HCT116 (cell line): ENCODE data around the gene CPNE7. TPM values are rescaled to one million over a fixed set of nuclear protein-coding genes. Genes with fewer than 3 reads are reported as not detected.

Experiments
- ATAC-seq: fragments of 200-7000 bp; cut with Tn5 transposase; 2 replicates; pipeline ENCODE4 v1.9.1; 2020; ENCODE audit warnings: mild to moderate bottlenecking, moderate library complexity
- BruUV-seq: library from RNA; stranded (reverse); fragments of 400-500 nt; replicated peaks from 2 replicates; lab custom pipeline; 2021; lab: Mats Ljungman, UMichigan
- CTCF ChIA-PET: fragments of 300-600 bp; sonication (Branson Sonifier 250); formaldehyde crosslinking; loops from one replicate; lab custom pipeline; 2021; ENCODE audit warnings: antibody characterized with exemption; lab: Charles Lee
- POLR2A ChIA-PET: fragments of 300-600, 350-600 bp; sonication (Branson Sonifier 250); formaldehyde crosslinking; loops from one replicate; lab custom pipeline; 2021; ENCODE audit warnings: antibody characterized with exemption; lab: Charles Lee
- RAD21 ChIA-PET, 2 experiments: fragments of 300-600 bp; sonication (Branson Sonifier 250); formaldehyde crosslinking; loops; one replicate each; lab custom pipeline; 2023; ENCODE audit warnings: low total read pairs in 2 of 2; ENCODE audit not compliant: uncharacterized antibody in 2 of 2, unreplicated experiment in 2 of 2, low non-redundant PET in 1 of 2; lab: Charles Lee
- DNase-seq: peaks from one replicate; pipeline ENCODE4 v3.0.0-alpha.2; 2010; ENCODE audit warnings: low read depth, low spot score
- H2AFZ ChIP-seq: fragments of 200-600 bp; shearing (Covaris generic), sonication (generic); 2 replicates; pipeline ENCODE4 v1.6.1; 2017; ENCODE audit warnings: low read depth, mixed run types, mixed read lengths, antibody characterized with exemption, low read length; ENCODE audit not compliant: poor library complexity, severe bottlenecking
- H3K27ac ChIP-seq: 2 replicates; pipeline ENCODE4 v1.5.1; 2012; ENCODE audit warnings: low read depth, low read length
- H3K27me3 ChIP-seq: fragments of 200-600 bp; sonication (generic); 2 replicates; pipeline ENCODE4 v1.6.1; 2016; ENCODE audit warnings: mixed run types, low read length, mixed read lengths; ENCODE audit not compliant: insufficient read depth
- H3K36me3 ChIP-seq, 2 experiments: fragments of 200-500 bp in 1 of 2; fragments of 200-600 bp in 1 of 2; sonication (Bioruptor generic) in 1 of 2; sonication (generic) in 1 of 2; 2 replicates each; pipeline versions ENCODE4 v1.5.1 to v1.6.1; 2014 to 2016; ENCODE audit warnings: low read length in 2 of 2, inconsistent platforms in 1 of 2, mixed read lengths in 1 of 2, mixed run types in 1 of 2; ENCODE audit not compliant: insufficient read depth in 2 of 2, control insufficient read depth in 1 of 2
- H3K4me1 ChIP-seq, 2 experiments: fragments of 200-600 bp in 1 of 2; sonication (generic) in 1 of 2; 2 replicates each; pipeline versions ENCODE4 v1.5.1 to v1.6.1; 2012 to 2017; ENCODE audit warnings: low read length in 2 of 2, inconsistent platforms in 1 of 2, mild to moderate bottlenecking in 1 of 2, mixed read lengths in 1 of 2, mixed run types in 1 of 2, moderate library complexity in 1 of 2; ENCODE audit not compliant: insufficient read depth in 2 of 2, control insufficient read depth in 1 of 2
- H3K4me2 ChIP-seq: fragments of 200-600 bp; sonication (generic); 2 replicates; pipeline ENCODE4 v1.6.1; 2017; ENCODE audit warnings: mixed run types, low read length, mixed read lengths
- H3K4me3 ChIP-seq, 2 experiments: fragments of 200-600 bp in 1 of 2; sonication (generic) in 1 of 2; replicated peaks in 1 of 2; 2 replicates each; pipeline ENCODE4 v1.5.1; 2011 to 2016; ENCODE audit warnings: low read length in 2 of 2, control low read depth in 1 of 2, low read depth in 1 of 2, mild to moderate bottlenecking in 1 of 2, mixed read lengths in 1 of 2, mixed run types in 1 of 2
- H3K79me2 ChIP-seq: fragments of 200-600 bp; sonication (generic); 2 replicates; pipeline ENCODE4 v1.6.1; 2017; ENCODE audit warnings: mild to moderate bottlenecking, mixed run types, low read length, moderate library complexity, mixed read lengths; ENCODE audit not compliant: insufficient read depth
- H3K9ac ChIP-seq: fragments of 200-600 bp; sonication (generic); 2 replicates; pipeline ENCODE4 v1.6.1; 2016; ENCODE audit warnings: low read length, mixed read lengths
- H3K9me2 ChIP-seq: fragments of 200-600 bp; sonication (generic), shearing (Covaris generic); 2 replicates; pipeline ENCODE4 v1.6.1; 2017; ENCODE audit warnings: mixed run types, mild to moderate bottlenecking, moderate library complexity; ENCODE audit not compliant: insufficient read depth
- H3K9me3 ChIP-seq, 2 experiments: fragments of 200-500 bp in 1 of 2; fragments of 200-600 bp in 1 of 2; sonication (Bioruptor generic) in 1 of 2; sonication (generic) in 1 of 2; 2 replicates each; pipeline ENCODE4 v1.6.1; 2014 to 2017; ENCODE audit warnings: low read length in 2 of 2, mixed read lengths in 2 of 2, inconsistent platforms in 1 of 2, low read depth in 1 of 2, mild to moderate bottlenecking in 1 of 2, mixed run types in 1 of 2, moderate library complexity in 1 of 2; ENCODE audit not compliant: control insufficient read depth in 1 of 2, insufficient read depth in 1 of 2
- H4K20me1 ChIP-seq: fragments of 200-600 bp; sonication (generic), shearing (Covaris generic); 2 replicates; pipeline ENCODE4 v1.6.1; 2017; ENCODE audit warnings: mixed run types, mild to moderate bottlenecking, moderate library complexity; ENCODE audit not compliant: insufficient read depth
- EGR1 ChIP-seq: IDR thresholded peaks from 2 replicates; pipeline ENCODE4 v1.6.1; 2012; ENCODE audit warnings: low read depth
- EZH2 ChIP-seq: fragments of 200-600 bp; sonication (generic); IDR thresholded peaks from 2 replicates; pipeline ENCODE4 v1.6.1; 2017; ENCODE audit warnings: antibody characterized with exemption, mixed run types
- FOSL1 ChIP-seq: IDR thresholded peaks from 2 replicates; pipeline ENCODE4 v1.6.1; 2012; ENCODE audit warnings: low read depth
- POLR2AphosphoS5 ChIP-seq: IDR thresholded peaks from 2 replicates; pipeline ENCODE4 v1.6.1; 2011; ENCODE audit warnings: mild to moderate bottlenecking, low read depth, low read length, moderate library complexity
- ZFX ChIP-seq: fragments of 450-650 bp; IDR thresholded peaks from 2 replicates; pipeline ENCODE4 v1.6.1; 2017
- intact Hi-C: fragments of 100-400 bp; cut with micrococcal nuclease; formaldehyde crosslinking; loops from 2 replicates; pipeline ENCODE4 v1.10.0; 2022
- total RNA-seq: library from RNA; stranded (reverse); gene quantifications from one replicate; pipeline ENCODE4 v1.2.1, GENCODE V29; 2021; ENCODE audit not compliant: unreplicated experiment
- TF ChIP-seq, protein P1 (sequence below): IDR thresholded peaks from 2 replicates; pipeline ENCODE4 v1.6.1; 2011; ENCODE audit warnings: mild to moderate bottlenecking, low read length, moderate library complexity; ENCODE audit not compliant: insufficient replicate concordance; ENCODE audit errors: extremely low read depth
- TF ChIP-seq, protein P2 (sequence below): IDR thresholded peaks from 2 replicates; pipeline ENCODE4 v1.6.1; 2012
- TF ChIP-seq, protein P3 (sequence below): IDR thresholded peaks from 2 replicates; pipeline ENCODE4 v1.6.1; 2012
- TF ChIP-seq, protein P4 (sequence below), 3 experiments: fragments of 200-600 bp in 1 of 3; sonication (generic) in 1 of 3; IDR thresholded peaks in 2 of 3; conservative IDR thresholded peaks in 1 of 3; 2 replicates each; pipeline ENCODE4 v1.5.1; 2012 to 2017; ENCODE audit warnings: low read depth in 2 of 3, low read length in 2 of 3, antibody characterized with exemption in 1 of 3, borderline replicate concordance in 1 of 3, control low read depth in 1 of 3, mild to moderate bottlenecking in 1 of 3, mixed read lengths in 1 of 3, mixed run types in 1 of 3, moderate library complexity in 1 of 3; ENCODE audit not compliant: insufficient read depth in 1 of 3

Gene CPNE7
- total RNA-seq, 1 experiment from 2014 or later = 201 TPM

DNA sequence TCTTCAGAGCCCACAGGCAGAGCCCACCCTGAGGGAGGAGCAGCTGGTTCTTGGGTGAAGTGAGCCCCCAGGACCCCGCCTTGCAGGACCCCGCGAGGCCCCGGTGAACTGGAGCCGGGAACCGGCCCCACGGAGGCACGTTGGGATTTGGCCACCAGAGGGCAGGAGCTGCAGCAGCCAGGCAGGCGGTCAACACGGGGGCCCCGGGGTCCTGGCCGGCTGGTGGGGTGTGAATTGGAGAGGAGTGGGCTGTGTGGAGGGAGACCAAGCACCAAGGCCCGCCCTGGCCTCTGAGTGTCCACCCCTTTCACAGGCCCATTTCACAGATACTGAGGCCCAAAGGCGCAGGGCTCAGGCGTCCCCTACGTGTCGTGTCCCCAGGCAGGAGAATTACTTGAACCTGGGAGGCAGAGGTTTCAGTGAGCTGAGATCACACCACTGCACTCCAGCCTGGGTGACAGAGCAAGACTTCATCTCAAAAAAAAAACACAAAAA, 40.1 kb downstream of the CPNE7 start:
- BruUV-seq = no TSS peak
- POLR2A ChIA-PET = interaction anchor here (0.8 kb wide), 1 partner anchor 13 kb away, joined by 3 read pairs; no protein-coding TSS in a partner anchor

DNA sequence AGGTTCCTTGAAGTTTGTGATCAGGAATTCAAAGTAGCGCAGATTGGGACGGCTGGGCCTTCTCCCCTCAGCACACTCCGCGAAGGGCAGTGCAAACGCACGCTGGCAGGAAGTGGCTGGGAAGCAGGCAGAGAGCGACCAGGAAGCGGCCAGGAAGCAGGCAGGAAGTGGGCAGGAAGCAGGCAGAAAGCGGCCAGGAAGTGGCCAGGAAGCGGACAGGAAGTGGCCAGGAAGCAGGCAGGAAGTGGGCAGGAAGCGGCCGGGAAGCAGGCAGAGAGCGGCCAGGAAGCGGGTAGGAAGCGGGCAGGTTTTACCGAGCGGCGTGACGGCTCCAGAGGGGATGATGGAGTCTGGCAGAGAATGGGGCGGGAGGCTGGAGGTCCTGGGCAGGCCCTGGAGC, 41.1 kb downstream of the CPNE7 start:
- Histone ChIP-seq H4K20me1 (no peaks in the 10 kb centered on the region), H3K36me3 (no peaks in the 10 kb centered on the region), H3K4me3 (no peak overlapping the region), H3K4me1 (peaks cover 7 to 15% of the 10 kb centered on the region in 2 experiments; a peak in 3 of 4 replicates), H2AFZ (no peak overlapping the region), H3K4me2 (peak overlapping the region; percentile 17; the same call in 1 of the 2 replicates), H3K27me3 (no peaks in the 10 kb centered on the region), H3K9me3 (no peaks in the 10 kb centered on the region), H3K79me2 (no peaks in the 10 kb centered on the region), H3K9ac (no peak overlapping the region), H3K9me2 (no peaks in the 10 kb centered on the region), H3K27ac (peak overlapping the region; percentile 41)
- intact Hi-C loops = no loop called here
- peak; percentile 9; the same call in 1 of the 2 replicates for ATAC-seq
- ChIA-PET RAD21 (no interaction called here), POLR2A (no interaction called here), CTCF (no interaction called here)
- BruUV-seq = no TSS peak
- DNase-seq = no peak
- no peak for TF ChIP-seq EZH2
- TF ChIP-seq, protein P1, sequence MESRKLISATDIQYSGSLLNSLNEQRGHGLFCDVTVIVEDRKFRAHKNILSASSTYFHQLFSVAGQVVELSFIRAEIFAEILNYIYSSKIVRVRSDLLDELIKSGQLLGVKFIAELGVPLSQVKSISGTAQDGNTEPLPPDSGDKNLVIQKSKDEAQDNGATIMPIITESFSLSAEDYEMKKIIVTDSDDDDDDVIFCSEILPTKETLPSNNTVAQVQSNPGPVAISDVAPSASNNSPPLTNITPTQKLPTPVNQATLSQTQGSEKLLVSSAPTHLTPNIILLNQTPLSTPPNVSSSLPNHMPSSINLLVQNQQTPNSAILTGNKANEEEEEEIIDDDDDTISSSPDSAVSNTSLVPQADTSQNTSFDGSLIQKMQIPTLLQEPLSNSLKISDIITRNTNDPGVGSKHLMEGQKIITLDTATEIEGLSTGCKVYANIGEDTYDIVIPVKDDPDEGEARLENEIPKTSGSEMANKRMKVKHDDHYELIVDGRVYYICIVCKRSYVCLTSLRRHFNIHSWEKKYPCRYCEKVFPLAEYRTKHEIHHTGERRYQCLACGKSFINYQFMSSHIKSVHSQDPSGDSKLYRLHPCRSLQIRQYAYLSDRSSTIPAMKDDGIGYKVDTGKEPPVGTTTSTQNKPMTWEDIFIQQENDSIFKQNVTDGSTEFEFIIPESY = no peak
- TF ChIP-seq, protein P2, sequence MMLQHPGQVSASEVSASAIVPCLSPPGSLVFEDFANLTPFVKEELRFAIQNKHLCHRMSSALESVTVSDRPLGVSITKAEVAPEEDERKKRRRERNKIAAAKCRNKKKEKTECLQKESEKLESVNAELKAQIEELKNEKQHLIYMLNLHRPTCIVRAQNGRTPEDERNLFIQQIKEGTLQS = no peak
- TF ChIP-seq, protein P3, sequence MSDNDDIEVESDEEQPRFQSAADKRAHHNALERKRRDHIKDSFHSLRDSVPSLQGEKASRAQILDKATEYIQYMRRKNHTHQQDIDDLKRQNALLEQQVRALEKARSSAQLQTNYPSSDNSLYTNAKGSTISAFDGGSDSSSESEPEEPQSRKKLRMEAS = no peak

More for the DNA sequence above, 40.1 kb downstream of the CPNE7 start:
- intact Hi-C loops = loop anchor here (1.0 kb wide), 1 partner anchor 26 kb away; no protein-coding TSS in a partner anchor
- H3K9me3 ChIP-seq = no peaks in the 10 kb centered on the region
- TF ChIP-seq, protein P4, sequence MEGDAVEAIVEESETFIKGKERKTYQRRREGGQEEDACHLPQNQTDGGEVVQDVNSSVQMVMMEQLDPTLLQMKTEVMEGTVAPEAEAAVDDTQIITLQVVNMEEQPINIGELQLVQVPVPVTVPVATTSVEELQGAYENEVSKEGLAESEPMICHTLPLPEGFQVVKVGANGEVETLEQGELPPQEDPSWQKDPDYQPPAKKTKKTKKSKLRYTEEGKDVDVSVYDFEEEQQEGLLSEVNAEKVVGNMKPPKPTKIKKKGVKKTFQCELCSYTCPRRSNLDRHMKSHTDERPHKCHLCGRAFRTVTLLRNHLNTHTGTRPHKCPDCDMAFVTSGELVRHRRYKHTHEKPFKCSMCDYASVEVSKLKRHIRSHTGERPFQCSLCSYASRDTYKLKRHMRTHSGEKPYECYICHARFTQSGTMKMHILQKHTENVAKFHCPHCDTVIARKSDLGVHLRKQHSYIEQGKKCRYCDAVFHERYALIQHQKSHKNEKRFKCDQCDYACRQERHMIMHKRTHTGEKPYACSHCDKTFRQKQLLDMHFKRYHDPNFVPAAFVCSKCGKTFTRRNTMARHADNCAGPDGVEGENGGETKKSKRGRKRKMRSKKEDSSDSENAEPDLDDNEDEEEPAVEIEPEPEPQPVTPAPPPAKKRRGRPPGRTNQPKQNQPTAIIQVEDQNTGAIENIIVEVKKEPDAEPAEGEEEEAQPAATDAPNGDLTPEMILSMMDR (IDR thresholded peaks at IDR 0.05 in 2 of 3, conservative IDR thresholded peaks at IDR 0.05 in 1 of 3; ENCODE audit: borderline replicate concordance in 1 of 3, insufficient read depth in 1 of 3, low read depth in 2 of 3, low read length in 2 of 3) = peak; percentile 77 to 94 (median 93)
- TF ChIP-seq ZFX (no peak), FOSL1 (no peak), POLR2AphosphoS5 (no peak), EGR1 (no peak)
- TF ChIP-seq, all 23 proteins: peak for 1
- H2AFZ ChIP-seq = no peak overlapping the region
- no peak overlapping the region for H3K4me3 ChIP-seq
- no peaks in the 10 kb centered on the region for H3K36me3 ChIP-seq
- ChIA-PET RAD21 (interaction anchor here (0.7 to 0.9 kb wide), 2 partner anchors 26 to 48 kb away, joined by 4 read pairs; no protein-coding TSS in a partner anchor), CTCF (interaction anchor here (0.6 to 2.6 kb wide), 7 partner anchors 8 to 126 kb away, joined by 3 to 17 read pairs (median 4); partner anchors contain the start of gene ANKRD11)
- H3K4me2 ChIP-seq = peak overlapping the region; percentile 16
- H3K27ac ChIP-seq = no peak overlapping the region
- no peak overlapping the region for H3K9ac ChIP-seq
- no peaks in the 10 kb centered on the region for H3K79me2 ChIP-seq
- no peaks in the 10 kb centered on the region for H3K9me2 ChIP-seq
- peak; percentile 85 for ATAC-seq
- H3K4me1 ChIP-seq = peaks cover 7 to 15% of the 10 kb centered on the region in 2 experiments; a peak in 3 of 4 replicates
- H4K20me1 ChIP-seq = no peaks in the 10 kb centered on the region
- no peaks in the 10 kb centered on the region for H3K27me3 ChIP-seq
- DNase-seq = no peak
